ENCODE data around the gene MALRD1.

Gene MALRD1

GRCh38 chr10:19302117-19302516 lies 253.5 kb downstream of the MALRD1 start:
- H3K27ac Mint-ChIP-seq: no peak overlapping the region
- no peaks in the 10 kb centered on the region for H3K4me1 Mint-ChIP-seq
- no peaks in the 10 kb centered on the region for H3K9me3 Mint-ChIP-seq
- DNase-seq: no peak
- H3K4me3 Mint-ChIP-seq: no peak overlapping the region
- TF ChIP-seq CTCF (IDR thresholded peaks at IDR 0.05): no peak
- no peaks in the 10 kb centered on the region for H3K36me3 Mint-ChIP-seq (ENCODE audit: low read depth)
- H3K27me3 Mint-ChIP-seq (ENCODE audit: low read depth, poor library complexity): no peaks in the 10 kb centered on the region

- H3K36me3 Mint-ChIP-seq (ENCODE audit: low read depth): no peaks in the 10 kb centered on the region
- no peak for TF ChIP-seq CTCF (IDR thresholded peaks at IDR 0.05)
- no peaks in the 10 kb centered on the region for H3K9me3 Mint-ChIP-seq
- peaks cover 4% of the 10 kb centered on the region for H3K4me1 Mint-ChIP-seq
- H3K4me3 Mint-ChIP-seq: no peak overlapping the region
- no peaks in the 10 kb centered on the region for H3K27me3 Mint-ChIP-seq (ENCODE audit: low read depth, poor library complexity)
- no peak for DNase-seq
- H3K27ac Mint-ChIP-seq: no peak overlapping the region
These were observed 261.5 kb downstream of the MALRD1 start for GRCh38 chr10:19310066-19310465.

GRCh38 chr10:19316204-19316870 lies 267.7 kb downstream of the MALRD1 start:
- Mint-ChIP-seq H3K27ac (no peak overlapping the region), H3K4me1 (no peaks in the 10 kb centered on the region), H3K27me3 (ENCODE audit: low read depth, poor library complexity) (no peaks in the 10 kb centered on the region)

GRCh38 chr10:19317952-19318351 lies 269.4 kb downstream of the MALRD1 start:
- TF ChIP-seq CTCF (IDR thresholded peaks at IDR 0.05): no peak
- DNase-seq: no peak
- Mint-ChIP-seq H3K27ac (no peak overlapping the region), H3K4me3 (no peak overlapping the region), H3K4me1 (no peaks in the 10 kb centered on the region), H3K36me3 (ENCODE audit: low read depth) (no peaks in the 10 kb centered on the region), H3K9me3 (no peaks in the 10 kb centered on the region), H3K27me3 (ENCODE audit: low read depth, poor library complexity) (no peaks in the 10 kb centered on the region)

More at GRCh38 chr10:19316204-19316870, 267.7 kb downstream of the MALRD1 start:
- H3K36me3 Mint-ChIP-seq (ENCODE audit: low read depth): no peaks in the 10 kb centered on the region
- H3K9me3 Mint-ChIP-seq: no peaks in the 10 kb centered on the region
- H3K4me3 Mint-ChIP-seq: no peak overlapping the region
- no peak for DNase-seq
- no peak for TF ChIP-seq CTCF (IDR thresholded peaks at IDR 0.05)

- Mint-ChIP-seq H3K4me1 (no peaks in the 10 kb centered on the region), H3K9me3 (no peaks in the 10 kb centered on the region), H3K4me3 (no peak overlapping the region), H3K36me3 (ENCODE audit: low read depth) (no peaks in the 10 kb centered on the region), H3K27ac (no peak overlapping the region), H3K27me3 (ENCODE audit: low read depth, poor library complexity) (peaks cover 2% of the 10 kb centered on the region)
- TF ChIP-seq CTCF (IDR thresholded peaks at IDR 0.05): no peak
- no peak for DNase-seq
These were observed 277.0 kb downstream of the MALRD1 start for GRCh38 chr10:19325581-19325980.

- H3K4me3 Mint-ChIP-seq: no peak overlapping the region
- H3K4me1 Mint-ChIP-seq: no peaks in the 10 kb centered on the region
- no peak for TF ChIP-seq CTCF (IDR thresholded peaks at IDR 0.05)
- no peaks in the 10 kb centered on the region for H3K36me3 Mint-ChIP-seq (ENCODE audit: low read depth)
- no peak for DNase-seq
- no peaks in the 10 kb centered on the region for H3K9me3 Mint-ChIP-seq
- peaks cover 2% of the 10 kb centered on the region for H3K27me3 Mint-ChIP-seq (ENCODE audit: low read depth, poor library complexity)
- no peak overlapping the region for H3K27ac Mint-ChIP-seq
These were observed 280.0 kb downstream of the MALRD1 start for GRCh38 chr10:19328582-19328981.

Measured in nephron progenitor cell (in vitro differentiated cells).